A673 (cell line): ENCODE results near the gene HSD17B2. TPM values are rescaled to one million over a fixed set of nuclear protein-coding genes. Genes with fewer than 3 reads are reported as not detected.

ENCODE experiments used
- BruUV-seq: library from RNA; stranded (reverse); fragments of 400-500 nt; replicated peaks from 2 replicates; lab custom pipeline; 2021; lab: Mats Ljungman, UMichigan
- CTCF ChIA-PET: fragments of 300-600 bp; sonication (Branson Sonifier 250); formaldehyde crosslinking; loops from one replicate; lab custom pipeline; 2022; ENCODE audit warnings: antibody characterized with exemption; lab: Charles Lee
- POLR2A ChIA-PET: fragments of 300-600 bp; sonication (Branson Sonifier 250); formaldehyde crosslinking; loops from one replicate; lab custom pipeline; 2022; ENCODE audit warnings: antibody characterized with exemption; ENCODE audit not compliant: low non-redundant PET; lab: Charles Lee
- DNase-seq: peaks from one replicate; pipeline ENCODE4 v3.0.0-alpha.2; 2015; ENCODE audit warnings: low spot score
- H3K27ac ChIP-seq: fragments of 200-600 bp; sonication (generic); 2 replicates; pipeline ENCODE4 v1.5.1; 2016; ENCODE audit warnings: mixed run types, low read depth, mild to moderate bottlenecking, mixed read lengths, antibody characterized with exemption, low read length; ENCODE audit not compliant: poor library complexity, severe bottlenecking
- H3K27me3 ChIP-seq: fragments of 200-600 bp; sonication (generic); replicated peaks from 2 replicates; pipeline ENCODE4 v1.6.1; 2017; ENCODE audit warnings: mixed run types, low read depth, mild to moderate bottlenecking, mixed read lengths, antibody characterized with exemption, low read length; ENCODE audit not compliant: insufficient read depth, poor library complexity
- H3K36me3 ChIP-seq: fragments of 200-600 bp; sonication (generic); 2 replicates; pipeline ENCODE4 v1.6.1; 2016; ENCODE audit warnings: mixed run types, mild to moderate bottlenecking, mixed read lengths, antibody characterized with exemption, low read length; ENCODE audit not compliant: insufficient read depth, poor library complexity, severe bottlenecking
- H3K4me1 ChIP-seq: fragments of 200-600 bp; sonication (generic); 2 replicates; pipeline ENCODE4 v1.6.1; 2017; ENCODE audit warnings: mixed run types, mild to moderate bottlenecking, mixed read lengths, antibody characterized with exemption, low read length; ENCODE audit not compliant: insufficient read depth, poor library complexity, severe bottlenecking
- H3K4me3 ChIP-seq: fragments of 200-600 bp; sonication (generic); 2 replicates; pipeline ENCODE4 v1.5.1; 2016; ENCODE audit warnings: low read depth, mixed run types, mild to moderate bottlenecking, mixed read lengths, low read length; ENCODE audit not compliant: poor library complexity, severe bottlenecking
- H3K9me3 ChIP-seq: fragments of 200-600 bp; sonication (generic); 2 replicates; pipeline ENCODE4 v1.6.1; 2016; ENCODE audit warnings: mixed run types, low read depth, mild to moderate bottlenecking, mixed read lengths, antibody characterized with exemption, low read length; ENCODE audit not compliant: poor library complexity, severe bottlenecking
- EZH2 ChIP-seq: fragments of 200-600 bp; sonication (generic); IDR thresholded peaks from 2 replicates; pipeline ENCODE4 v1.6.1; 2017; ENCODE audit warnings: borderline replicate concordance, low read depth, mild to moderate bottlenecking, mixed read lengths, antibody characterized with exemption, low read length; ENCODE audit not compliant: poor library complexity, severe bottlenecking
- intact Hi-C: fragments of 100-400 bp; cut with micrococcal nuclease; formaldehyde crosslinking; loops from one replicate; pipeline ENCODE4 v1.10.0; 2022; ENCODE audit not compliant: unreplicated experiment
- total RNA-seq: library from RNA; stranded (reverse); gene quantifications from 2 replicates; pipeline ENCODE4 v1.2.3, GENCODE V29; 2021
- TF ChIP-seq, protein P1 (sequence below): fragments of 300-800, 200-600 bp; sonication (generic); conservative IDR thresholded peaks from 2 replicates; pipeline ENCODE4 v1.5.1; 2017; ENCODE audit warnings: low read depth, mild to moderate bottlenecking, antibody characterized with exemption, low read length, moderate library complexity, mixed read lengths

The HSD17B2 gene
- total RNA-seq, 1 experiment from 2014 or later = 4.9 TPM

DNA sequence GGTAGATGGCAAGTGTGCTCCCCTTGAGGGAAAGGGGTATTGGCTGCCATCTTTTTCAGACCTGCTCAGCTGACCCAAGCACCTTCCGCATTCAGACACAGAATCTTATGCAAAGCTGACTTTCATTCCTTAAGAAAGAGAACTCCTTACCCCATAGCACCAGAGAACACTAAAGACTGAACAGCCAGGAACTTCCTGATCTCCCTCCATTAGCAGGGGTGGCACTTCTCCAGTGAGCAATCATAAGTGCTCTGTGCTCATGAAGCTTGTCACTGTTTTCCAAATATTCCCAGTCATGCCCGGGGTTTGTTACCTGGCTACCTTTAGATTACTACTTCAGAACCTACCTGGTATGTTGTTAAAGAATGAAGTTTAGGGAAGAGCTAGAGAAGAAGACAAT lies 11.9 kb downstream of the HSD17B2 start:
- TF ChIP-seq, protein P1, sequence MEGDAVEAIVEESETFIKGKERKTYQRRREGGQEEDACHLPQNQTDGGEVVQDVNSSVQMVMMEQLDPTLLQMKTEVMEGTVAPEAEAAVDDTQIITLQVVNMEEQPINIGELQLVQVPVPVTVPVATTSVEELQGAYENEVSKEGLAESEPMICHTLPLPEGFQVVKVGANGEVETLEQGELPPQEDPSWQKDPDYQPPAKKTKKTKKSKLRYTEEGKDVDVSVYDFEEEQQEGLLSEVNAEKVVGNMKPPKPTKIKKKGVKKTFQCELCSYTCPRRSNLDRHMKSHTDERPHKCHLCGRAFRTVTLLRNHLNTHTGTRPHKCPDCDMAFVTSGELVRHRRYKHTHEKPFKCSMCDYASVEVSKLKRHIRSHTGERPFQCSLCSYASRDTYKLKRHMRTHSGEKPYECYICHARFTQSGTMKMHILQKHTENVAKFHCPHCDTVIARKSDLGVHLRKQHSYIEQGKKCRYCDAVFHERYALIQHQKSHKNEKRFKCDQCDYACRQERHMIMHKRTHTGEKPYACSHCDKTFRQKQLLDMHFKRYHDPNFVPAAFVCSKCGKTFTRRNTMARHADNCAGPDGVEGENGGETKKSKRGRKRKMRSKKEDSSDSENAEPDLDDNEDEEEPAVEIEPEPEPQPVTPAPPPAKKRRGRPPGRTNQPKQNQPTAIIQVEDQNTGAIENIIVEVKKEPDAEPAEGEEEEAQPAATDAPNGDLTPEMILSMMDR = no peak
- TF ChIP-seq EZH2 = no peak
- no peak for DNase-seq
- Histone ChIP-seq H3K9me3 (no peaks in the 10 kb centered on the region), H3K4me3 (no peak overlapping the region), H3K27ac (no peak overlapping the region), H3K4me1 (peaks cover 27% of the 10 kb centered on the region), H3K27me3 (no peaks in the 10 kb centered on the region), H3K36me3 (no peaks in the 10 kb centered on the region)
- ChIA-PET CTCF (no interaction called here), POLR2A (no interaction called here)
- BruUV-seq = no TSS peak
- intact Hi-C loops = no loop called here

DNA sequence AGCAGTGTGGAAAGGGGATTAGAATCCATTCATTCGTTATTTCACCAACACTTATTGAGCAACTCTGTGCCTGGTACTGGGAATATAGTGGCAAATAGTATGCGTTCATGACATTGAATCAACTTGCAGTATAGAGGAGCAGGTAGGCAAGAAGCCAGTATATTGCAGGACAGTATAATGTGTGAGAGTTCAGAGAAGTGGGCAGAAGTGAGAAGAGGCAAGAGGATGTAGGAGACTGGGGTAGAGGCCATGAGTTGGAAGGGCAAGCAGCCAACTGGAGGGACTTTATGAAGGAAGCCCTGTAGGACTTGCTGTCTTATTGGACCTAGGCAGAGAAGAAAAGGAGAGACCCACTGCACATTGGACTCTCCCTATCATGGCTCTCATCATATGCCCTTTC lies 12.3 kb downstream of the HSD17B2 start:
- H3K9me3 ChIP-seq = no peaks in the 10 kb centered on the region
- no peaks in the 10 kb centered on the region for H3K36me3 ChIP-seq
- H3K27me3 ChIP-seq = no peaks in the 10 kb centered on the region
- POLR2A ChIA-PET = no interaction called here
- H3K4me3 ChIP-seq = no peak overlapping the region
- CTCF ChIA-PET = no interaction called here
- H3K27ac ChIP-seq = no peak overlapping the region
- TF ChIP-seq EZH2 = no peak
- TF ChIP-seq, protein P1 = no peak
- H3K4me1 ChIP-seq = peaks cover 23% of the 10 kb centered on the region
- no peak for DNase-seq
- intact Hi-C loops = no loop called here
- no TSS peak for BruUV-seq

DNA sequence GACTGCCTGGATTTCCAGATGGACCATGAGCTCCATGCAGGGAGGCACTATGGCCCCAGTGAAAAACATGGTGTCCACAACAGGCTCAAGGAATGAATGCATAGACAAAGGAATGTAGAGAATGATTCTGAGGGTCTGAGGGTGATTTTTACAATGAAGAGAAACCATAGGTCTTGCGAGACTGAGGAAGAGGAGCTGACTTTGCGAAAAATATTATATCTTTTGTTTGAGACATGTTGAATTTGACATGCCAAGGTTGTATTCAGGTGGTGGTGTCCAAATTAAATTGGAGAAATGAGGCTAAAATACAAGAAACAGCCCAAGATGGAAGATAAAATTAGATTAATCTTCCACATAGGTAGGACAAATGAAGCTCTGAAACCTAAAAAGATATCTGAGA lies 12.7 kb downstream of the HSD17B2 start:
- Histone ChIP-seq H3K27me3 (peaks cover under 1% of the 10 kb centered on the region), H3K4me1 (peaks cover 22% of the 10 kb centered on the region), H3K4me3 (no peak overlapping the region), H3K36me3 (no peaks in the 10 kb centered on the region), H3K27ac (no peak overlapping the region), H3K9me3 (no peaks in the 10 kb centered on the region)
- CTCF ChIA-PET = no interaction called here
- intact Hi-C loops = no loop called here
- no peak for DNase-seq
- POLR2A ChIA-PET = no interaction called here
- no peak for TF ChIP-seq EZH2
- TF ChIP-seq, protein P1 = no peak
- no TSS peak for BruUV-seq
